HG03045 (cell line): Measurements from ENCODE around the gene SLC9A3.

Experiments
- ATAC-seq: cut with Tn5 transposase; IDR thresholded peaks from one replicate; pipeline ENCODE4 v1.9.1; 2021; ENCODE audit warnings: mild to moderate bottlenecking, moderate library complexity; ENCODE audit not compliant: unreplicated experiment

The SLC9A3 gene

DNA sequence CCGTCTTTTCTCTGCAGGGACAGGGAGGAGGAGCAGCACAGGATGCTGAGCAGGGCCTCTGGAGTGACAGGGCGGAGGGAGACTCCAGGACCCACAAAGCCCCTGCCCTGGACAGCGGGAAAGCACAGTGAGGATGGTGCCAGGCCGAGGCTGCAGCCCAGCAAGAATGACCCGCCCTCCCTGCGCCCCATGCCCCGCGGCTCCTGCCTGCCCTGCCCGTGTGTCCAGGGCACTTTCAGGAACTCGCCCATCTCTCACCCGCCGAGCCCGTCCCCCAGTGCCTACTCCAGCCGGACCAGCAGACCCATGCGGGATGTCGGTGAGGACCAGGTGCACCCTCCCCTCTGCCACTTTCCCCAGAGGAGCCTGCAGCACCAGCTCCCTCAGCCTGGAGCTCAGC is 90.4 kb downstream of the SLC9A3 start:
- ATAC-seq, result no peak

DNA sequence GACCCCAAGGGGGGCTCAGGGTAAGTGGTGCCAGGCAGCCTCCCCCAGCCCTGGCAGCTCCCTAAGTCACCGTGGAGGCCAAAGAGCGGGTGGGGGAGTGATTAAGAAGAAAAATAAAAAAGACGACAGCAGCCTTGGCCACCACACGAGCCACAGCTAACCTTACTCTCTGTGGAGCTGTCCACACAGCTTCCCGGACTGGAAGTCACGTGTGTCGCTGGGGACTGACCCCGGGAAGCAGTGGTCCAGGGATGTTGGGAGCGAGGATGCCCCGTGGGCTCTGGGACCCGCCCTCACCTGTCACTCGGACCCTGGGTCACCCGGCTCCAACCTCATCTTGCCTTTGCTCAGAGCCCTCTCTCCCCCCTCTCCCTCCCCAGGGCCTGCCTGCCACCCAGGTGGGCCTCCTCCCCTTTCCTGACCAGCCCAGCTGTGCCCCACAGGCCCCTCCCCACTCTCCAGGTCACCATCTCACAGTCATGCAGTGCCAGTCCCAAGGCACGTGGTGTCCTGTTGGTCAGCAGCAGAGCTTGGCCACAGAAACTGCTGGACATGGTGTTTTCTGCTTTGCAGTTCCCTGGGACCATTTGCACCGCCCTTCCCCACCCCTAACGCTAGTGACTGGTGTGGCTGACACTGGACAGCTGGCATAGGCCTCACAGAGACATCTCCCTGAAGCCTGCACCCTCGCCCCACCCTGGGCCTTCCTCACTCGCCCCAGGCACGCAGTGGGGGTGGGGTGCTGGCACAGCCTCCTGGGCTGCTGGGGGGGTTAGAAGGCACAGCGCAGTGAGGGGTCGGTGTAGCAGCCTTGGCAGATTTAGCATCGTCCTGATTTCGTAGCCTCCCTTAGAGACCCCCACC is 91.1 kb downstream of the SLC9A3 start:
- no peak for ATAC-seq

DNA sequence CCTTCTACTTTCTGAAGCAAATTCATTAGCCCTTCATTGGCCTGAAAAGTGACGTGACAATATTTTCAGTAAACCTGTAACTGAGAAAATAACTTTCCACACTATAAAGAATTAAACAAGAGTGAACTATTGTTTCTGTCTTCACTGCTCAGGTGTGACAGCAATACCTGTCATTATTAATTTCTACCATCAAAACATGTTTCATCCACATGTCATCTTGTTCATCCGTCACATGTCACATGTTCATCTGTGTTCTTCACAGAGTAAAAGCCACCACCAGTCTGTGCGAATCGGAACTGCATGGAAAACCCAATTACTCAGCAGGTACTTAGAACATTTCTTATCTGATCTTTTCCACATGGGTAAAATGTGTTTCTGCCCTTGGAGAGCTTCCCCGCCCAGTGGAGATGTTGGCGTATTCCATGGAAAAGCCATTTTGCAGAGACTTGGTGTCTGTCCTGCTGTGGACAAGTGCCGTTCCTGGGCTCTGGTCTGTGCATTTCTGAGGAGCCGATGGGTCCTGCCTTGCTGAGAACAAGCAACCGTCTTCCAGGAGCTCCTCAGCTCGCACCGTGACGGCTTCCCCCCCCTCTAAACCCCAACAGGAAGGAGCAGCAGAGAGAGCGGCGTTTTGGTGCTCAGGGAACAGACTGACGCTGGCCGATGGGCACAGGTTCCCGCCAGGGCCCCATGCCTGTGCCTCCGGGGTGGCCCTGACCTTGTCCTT is 91.9 kb downstream of the SLC9A3 start:
- ATAC-seq, result no peak

GRCh38 chr5:431711-432050 is 92.6 kb downstream of the SLC9A3 start:
- ATAC-seq, result no peak

DNA sequence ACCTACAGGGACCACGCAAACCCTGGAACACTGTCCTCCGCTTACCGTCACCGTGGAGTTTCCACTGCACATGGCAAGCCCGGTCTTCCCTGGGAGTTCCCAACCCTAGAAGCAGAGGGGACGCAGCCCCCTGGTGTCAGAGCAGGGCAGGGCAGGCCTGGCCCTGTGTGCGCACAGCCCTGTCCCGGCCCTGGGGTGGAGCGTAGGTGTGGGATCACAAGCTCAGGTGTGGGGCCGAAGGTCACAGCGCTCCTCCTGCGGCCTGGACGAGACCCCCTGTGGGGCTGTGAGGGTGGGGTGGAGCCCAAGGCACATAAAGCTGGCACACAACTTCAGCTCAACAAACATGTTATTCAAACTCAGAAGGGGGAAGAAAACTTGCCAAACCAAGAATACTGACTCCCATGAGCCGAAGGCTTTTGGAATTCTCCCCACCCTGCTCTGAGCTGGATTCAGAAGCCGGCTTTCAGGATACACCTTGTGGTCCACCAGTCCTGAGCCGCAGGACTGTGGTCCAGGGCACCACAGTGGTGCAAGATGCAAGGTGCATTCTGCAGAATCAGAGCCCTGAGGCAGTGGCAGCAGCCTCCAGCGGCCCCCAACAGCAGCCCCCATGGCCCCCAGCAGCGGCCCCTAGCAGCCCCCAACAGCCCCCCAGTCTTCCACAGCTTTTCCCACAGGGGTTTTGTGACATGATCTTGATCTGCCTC is 93.1 kb downstream of the SLC9A3 start:
- ATAC-seq, result peak; percentile 50

DNA sequence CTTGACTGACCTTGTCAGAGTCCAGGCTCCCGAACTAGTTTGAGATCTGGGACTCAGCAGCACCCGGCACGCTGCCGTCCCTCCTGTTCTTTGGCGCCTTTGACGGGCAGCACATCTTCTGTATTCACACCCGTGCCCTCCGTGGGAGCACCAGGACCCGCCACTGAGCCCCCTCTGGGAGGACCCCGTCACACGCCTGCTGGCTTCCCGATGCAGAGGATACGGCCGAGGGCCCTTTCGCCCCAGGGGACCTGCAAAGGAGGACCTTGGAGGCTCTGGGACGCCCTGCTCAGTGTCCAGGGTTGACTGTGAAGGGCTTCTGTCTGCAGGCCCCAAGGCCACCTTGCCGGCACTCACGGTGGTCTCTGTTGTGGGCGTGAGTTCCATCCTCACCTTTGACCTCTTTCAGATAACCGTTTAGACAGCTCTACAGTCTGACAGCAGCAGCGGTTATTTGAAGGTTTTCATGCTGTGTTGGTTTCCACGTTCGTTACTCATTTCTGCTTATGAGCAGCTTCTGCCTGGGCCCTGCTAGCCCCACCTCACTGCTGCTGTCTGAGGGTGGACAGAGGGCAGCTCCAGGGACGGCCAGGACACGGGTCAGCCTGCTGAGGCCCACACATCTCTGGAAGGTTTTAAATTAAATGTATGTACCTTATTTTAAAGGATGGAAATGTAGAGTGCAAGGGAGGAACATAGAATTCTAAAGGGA is 93.9 kb downstream of the SLC9A3 start:
- no peak for ATAC-seq

- ATAC-seq, result no peak
Observed at GRCh38 chr5:429453-430188, 94.6 kb downstream of the SLC9A3 start.

- no peak for ATAC-seq
Observed at GRCh38 chr5:428754-429452, 95.3 kb downstream of the SLC9A3 start.

GRCh38 chr5:428219-428618 is 96.0 kb downstream of the SLC9A3 start:
- no peak for ATAC-seq

- no peak for ATAC-seq
Observed at GRCh38 chr5:427415-428087, 96.7 kb downstream of the SLC9A3 start.

GRCh38 chr5:426392-426976 is 97.8 kb downstream of the SLC9A3 start:
- ATAC-seq, result no peak

DNA sequence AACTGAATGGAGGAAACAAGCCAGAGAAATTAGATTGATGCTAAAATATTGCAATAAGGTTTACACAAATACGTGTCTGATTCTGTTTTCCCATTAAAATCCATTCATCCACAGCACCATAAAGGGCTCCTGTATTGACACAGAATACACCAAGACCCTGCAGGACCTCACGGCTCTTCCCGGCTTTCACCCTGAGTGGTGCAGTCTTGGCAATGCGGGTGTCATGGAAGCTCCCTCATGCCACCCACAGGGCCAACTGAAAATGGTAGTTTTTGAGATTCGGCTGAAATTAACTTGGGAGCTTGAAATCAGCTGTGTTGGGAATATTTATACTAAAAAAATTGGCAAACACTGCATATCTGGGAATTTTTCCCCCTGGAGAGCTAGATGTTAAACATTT is 98.5 kb downstream of the SLC9A3 start:
- ATAC-seq, result no peak

DNA sequence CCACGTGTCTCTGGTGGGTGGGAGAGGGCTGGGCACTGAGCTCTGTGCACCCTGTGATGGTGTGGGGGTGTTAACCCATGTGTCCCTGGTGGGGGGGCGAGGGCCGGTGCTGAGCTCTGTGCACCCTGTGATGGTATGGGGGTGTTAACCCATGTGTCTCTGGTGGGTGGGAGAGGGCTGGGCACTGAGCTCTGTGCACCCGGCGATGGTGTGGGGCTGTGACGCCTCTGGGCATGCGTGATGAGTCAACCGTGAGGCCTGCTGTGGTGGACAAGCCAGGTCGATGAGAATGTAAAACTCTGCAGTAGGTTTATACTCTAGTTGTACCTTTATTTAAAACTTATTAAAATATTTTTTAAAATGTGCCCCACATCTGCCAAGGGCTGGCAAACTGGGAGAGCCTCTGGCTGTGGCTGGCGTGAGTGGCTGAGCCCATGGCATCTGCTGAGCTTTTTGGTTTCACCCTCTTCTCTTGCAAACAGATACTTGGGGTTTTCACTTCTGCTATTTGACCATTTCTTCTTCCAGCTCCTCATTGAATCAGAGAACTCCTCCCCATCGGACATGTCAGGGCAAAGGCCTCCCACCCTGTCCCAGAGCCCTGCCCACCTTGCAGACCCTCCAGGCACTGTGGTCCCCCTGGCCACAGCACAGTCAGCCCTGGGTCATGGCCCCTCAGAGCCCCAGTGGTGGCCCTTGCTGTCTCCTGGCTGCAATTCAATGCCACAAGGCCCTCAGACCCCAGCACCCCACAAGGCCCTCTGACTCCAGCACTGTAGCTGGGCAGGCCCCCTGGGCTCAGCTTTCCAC is 99.7 kb downstream of the SLC9A3 start:
- ATAC-seq, result peak; percentile 78

- no peak for ATAC-seq
Observed at GRCh38 chr5:423626-424261, 100.5 kb downstream of the SLC9A3 start.

DNA sequence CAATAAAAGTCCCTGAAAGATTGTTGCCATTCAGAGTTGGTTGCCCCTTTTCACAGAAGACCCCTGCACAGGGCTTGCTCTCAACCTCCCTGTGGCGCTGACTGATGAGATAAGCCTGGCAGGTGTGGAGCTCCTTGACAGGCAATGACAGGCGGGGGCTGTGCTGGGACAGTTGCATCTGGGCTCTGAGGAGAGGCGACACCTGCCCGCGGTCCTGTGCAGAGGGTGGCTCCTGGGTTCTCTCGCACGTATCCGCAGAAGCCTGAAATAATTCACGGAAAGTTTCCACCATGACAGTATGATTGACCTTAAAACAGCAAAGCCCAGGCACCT is 101.0 kb downstream of the SLC9A3 start:
- ATAC-seq, result no peak

- ATAC-seq, result no peak
Observed at GRCh38 chr5:422323-423232, 101.7 kb downstream of the SLC9A3 start.

- no peak for ATAC-seq
Observed at GRCh38 chr5:421901-422300, 102.3 kb downstream of the SLC9A3 start.
